IMR-90 (cell line): Measurements from ENCODE around the gene HSPB9. TPM values are rescaled to one million over a fixed set of nuclear protein-coding genes. Genes with fewer than 3 reads are reported as not detected.

Experiments used
- ATAC-seq: fragments of 200-7000 bp; cut with Tn5 transposase; 2 replicates; pipeline ENCODE4 v1.9.1; 2020; ENCODE audit warnings: low read depth, mild to moderate bottlenecking, moderate library complexity
- BruUV-seq: library from RNA; stranded (reverse); fragments of 400-500 nt; replicated peaks from 2 replicates; lab custom pipeline; 2021; lab: Mats Ljungman, UMichigan
- CTCF ChIA-PET: fragments of 300-600 bp; formaldehyde crosslinking; extraction: SDS; loops from one replicate; lab custom pipeline; 2021; ENCODE audit warnings: antibody characterized with exemption; lab: Yijun Ruan, JAX
- POLR2A ChIA-PET: fragments of 300-600 bp; sonication (Branson Sonifier 250); formaldehyde crosslinking; loops from one replicate; lab custom pipeline; 2022; ENCODE audit warnings: antibody characterized with exemption; ENCODE audit not compliant: unreplicated experiment; lab: Charles Lee
- DNase-seq: peaks from one replicate; pipeline ENCODE4 v3.0.0; 2013
- H2AFZ ChIP-seq: replicated peaks from 2 replicates; pipeline ENCODE3; 2013; ENCODE audit warnings: low read length, mild to moderate bottlenecking; ENCODE audit not compliant: poor library complexity
- H2AK5ac ChIP-seq: 2 replicates; pipeline ENCODE4 v1.6.1; 2013; ENCODE audit warnings: low read depth, low read length, inconsistent platforms
- H2AK9ac ChIP-seq: replicated peaks from 2 replicates; pipeline ENCODE3; 2013; ENCODE audit warnings: mild to moderate bottlenecking, low read depth, low read length, moderate library complexity; ENCODE audit not compliant: poor library complexity
- H2BK120ac ChIP-seq: 2 replicates; pipeline ENCODE4 v1.6.1; 2013; ENCODE audit warnings: low read depth, low read length, inconsistent platforms
- H2BK15ac ChIP-seq: 3 replicates; pipeline ENCODE4 v1.6.1; 2013; ENCODE audit warnings: low read depth, low read length, inconsistent platforms
- H2BK20ac ChIP-seq: 2 replicates; pipeline ENCODE4 v1.6.1; 2013; ENCODE audit warnings: low read depth, mild to moderate bottlenecking, inconsistent platforms, low read length, moderate library complexity
- H2BK5ac ChIP-seq: 2 replicates; pipeline ENCODE4 v1.6.1; 2013; ENCODE audit warnings: mild to moderate bottlenecking, low read depth, low read length, inconsistent platforms; ENCODE audit not compliant: poor library complexity, severe bottlenecking
- H3K14ac ChIP-seq: replicated peaks from 2 replicates; pipeline ENCODE4 v1.6.1; 2013; ENCODE audit warnings: low read depth, low read length, inconsistent platforms
- H3K18ac ChIP-seq: 2 replicates; pipeline ENCODE4 v1.6.1; 2013; ENCODE audit warnings: low read depth, low read length, control low read depth
- H3K23ac ChIP-seq: 2 replicates; pipeline ENCODE4 v1.6.1; 2013; ENCODE audit warnings: low read depth, low read length, inconsistent platforms
- H3K27ac ChIP-seq: 2 replicates; pipeline ENCODE4 v1.5.1; 2013; ENCODE audit warnings: mild to moderate bottlenecking, control low read depth, low read length; ENCODE audit not compliant: insufficient read depth
- H3K27me3 ChIP-seq: 2 replicates; pipeline ENCODE4 v1.6.1; 2013; ENCODE audit warnings: low read length; ENCODE audit not compliant: control insufficient read depth, insufficient read depth
- H3K36me3 ChIP-seq: 2 replicates; pipeline ENCODE4 v1.6.1; 2013; ENCODE audit warnings: low read length, mixed read lengths; ENCODE audit not compliant: control insufficient read depth, insufficient read depth
- H3K4ac ChIP-seq: 2 replicates; pipeline ENCODE4 v1.6.1; 2013; ENCODE audit warnings: low read depth, low read length, inconsistent platforms
- H3K4me1 ChIP-seq: 2 replicates; pipeline ENCODE4 v1.6.1; 2013; ENCODE audit warnings: low read length, mixed read lengths; ENCODE audit not compliant: control insufficient read depth, insufficient read depth
- H3K4me2 ChIP-seq: 2 replicates; pipeline ENCODE4 v1.6.1; 2013; ENCODE audit warnings: low read depth, mild to moderate bottlenecking, control low read depth, low read length, moderate library complexity
- H3K4me3 ChIP-seq: 2 replicates; pipeline ENCODE4 v1.5.1; 2013; ENCODE audit warnings: low read depth, mild to moderate bottlenecking, control low read depth, low read length, moderate library complexity; ENCODE audit not compliant: insufficient read depth
- H3K56ac ChIP-seq: 2 replicates; pipeline ENCODE4 v1.6.1; 2013; ENCODE audit warnings: low read length, inconsistent platforms; ENCODE audit not compliant: insufficient read depth; ENCODE audit errors: extremely low read depth
- H3K79me1 ChIP-seq, 2 experiments: 2 replicates each; pipeline ENCODE4 v1.6.1; 2013; ENCODE audit warnings: low read length in 2 of 2, inconsistent platforms in 1 of 2, low read depth in 1 of 2
- H3K9ac ChIP-seq: 2 replicates; pipeline ENCODE4 v1.6.1; 2013; ENCODE audit warnings: low read depth, low read length, control low read depth
- H3K9me1 ChIP-seq: 2 replicates; pipeline ENCODE4 v1.6.1; 2013; ENCODE audit warnings: low read length, inconsistent platforms; ENCODE audit not compliant: insufficient read depth
- H3K9me3 ChIP-seq: 2 replicates; pipeline ENCODE4 v1.6.1; 2013; ENCODE audit warnings: low read length; ENCODE audit not compliant: control insufficient read depth, insufficient read depth
- H4K20me1 ChIP-seq: 2 replicates; pipeline ENCODE4 v1.6.1; 2013; ENCODE audit warnings: low read length, inconsistent platforms; ENCODE audit not compliant: insufficient read depth
- H4K5ac ChIP-seq: 2 replicates; pipeline ENCODE4 v1.6.1; 2013; ENCODE audit warnings: mild to moderate bottlenecking, low read depth, low read length, control low read depth
- H4K8ac ChIP-seq, 2 experiments: 2 replicates each; pipeline ENCODE4 v1.6.1; 2013; ENCODE audit warnings: low read depth in 2 of 2, low read length in 2 of 2, control low read depth in 1 of 2, inconsistent platforms in 1 of 2
- H4K91ac ChIP-seq: 2 replicates; pipeline ENCODE4 v1.6.1; 2013; ENCODE audit warnings: low read depth, low read length, inconsistent platforms; ENCODE audit not compliant: insufficient read depth
- BHLHE40 ChIP-seq: fragments of 150-350 bp; IDR thresholded peaks from 2 replicates; pipeline ENCODE4 v1.6.1; 2016; ENCODE audit warnings: mild to moderate bottlenecking, low read depth, low read length
- CHD1 ChIP-seq: IDR thresholded peaks from 2 replicates; pipeline ENCODE4 v1.6.1; 2012; ENCODE audit warnings: low read depth, low read length, improper control_type of control experiment
- NFE2L2 ChIP-seq: fragments of 150-350 bp; IDR thresholded peaks from 2 replicates; pipeline ENCODE4 v1.6.1; 2016; ENCODE audit warnings: low read depth, mild to moderate bottlenecking, low read length
- WGBS, 2 experiments: methylation state at CpG; one replicate each; pipeline versions ENCODE4 v1.1.5 to v1.1.7; 2013; ENCODE audit warnings: missing lambda C conversion rate in 2 of 2; ENCODE audit not compliant: insufficient read length in 1 of 2; ENCODE audit errors: extremely low coverage in 2 of 2; 5-methylcytosine and 5-hydroxymethylcytosine counted together
- dilution Hi-C: fragments of 300-500 bp; cut with HindIII; formaldehyde crosslinking; loops from one replicate; pipeline ENCODE4 v1.14.3; 2018; ENCODE audit warnings: low sequenced_read_pairs; ENCODE audit not compliant: unreplicated experiment
- in situ Hi-C: fragments of 300-500 bp; cut with MboI; formaldehyde crosslinking; loops from 3 replicates; pipeline ENCODE4 v1.14.3; 2019; ENCODE audit warnings: low sequenced_read_pairs, inconsistent platforms, mixed read lengths
- intact Hi-C: fragments of 100-400 bp; cut with micrococcal nuclease; formaldehyde crosslinking; loops from 2 replicates; pipeline ENCODE4 v1.10.0; 2022
- polyA plus RNA-seq, 3 experiments: library from polyadenylated mRNA; depleted of rRNA; stranded (reverse); fragments of >200 nt; gene quantifications; 2 replicates each; pipeline ENCODE4 v1.2.3, GENCODE V29; 2012; ENCODE audit warnings: low replicate concordance in 1 of 3
- total RNA-seq: library from RNA; depleted of rRNA; stranded (reverse); fragments of >200 nt; gene quantifications from 2 replicates; pipeline ENCODE4 v1.2.3, GENCODE V29; 2012

The HSPB9 gene
- total and polyA plus RNA-seq, 2 of the 4 experiments (the other 2 are of a cell fraction) = not detected

DNA sequence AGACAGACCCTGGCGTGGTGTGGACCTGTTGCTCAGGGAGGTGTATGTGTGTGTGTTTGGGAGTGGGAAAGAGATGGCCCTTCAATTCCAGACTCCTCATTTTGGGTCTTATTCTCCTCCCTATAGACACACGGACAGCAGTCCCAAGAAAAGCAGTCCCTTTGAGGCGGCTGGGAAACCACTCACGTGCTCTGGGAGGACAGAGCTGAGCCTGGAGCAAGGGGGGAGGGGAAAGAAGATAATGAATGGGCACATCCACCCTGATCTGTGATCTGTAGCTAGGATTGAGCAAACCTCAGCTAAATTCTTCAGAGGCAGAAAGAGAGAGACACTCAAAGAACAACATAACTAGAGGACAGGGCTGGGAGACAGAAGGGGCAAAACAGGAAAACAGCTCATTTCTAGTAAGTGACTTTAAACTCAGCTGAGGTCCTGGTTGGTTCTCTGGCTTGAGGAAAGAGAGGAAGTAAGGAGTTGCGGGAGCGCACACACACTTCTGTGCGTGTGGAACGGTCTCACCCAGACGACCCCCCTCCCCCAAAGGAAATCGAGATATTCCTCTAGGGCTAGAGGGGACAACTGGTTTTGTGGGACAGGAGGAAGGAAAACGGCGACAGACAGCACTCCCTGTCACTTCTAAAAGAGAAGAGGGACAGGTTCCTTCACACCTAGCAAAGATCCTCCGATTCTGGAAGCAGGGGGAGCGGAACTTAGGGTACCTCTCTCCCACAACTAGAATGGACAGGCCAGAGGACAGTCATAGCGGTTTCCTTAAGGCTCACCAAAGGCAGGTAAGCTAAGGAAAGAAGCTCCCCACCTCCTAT is 31.5 kb downstream of the HSPB9 start:
- CTCF ChIA-PET = interaction anchor here (0.8 kb wide), 1 partner anchor 364 kb away, joined by 3 read pairs; no protein-coding TSS in a partner anchor

More for the DNA sequence above, 31.5 kb downstream of the HSPB9 start:
- Histone ChIP-seq H2AK9ac (peak overlapping the region; percentile 97), H2BK15ac (no peak overlapping the region), H3K56ac (peak overlapping the region; percentile 92), H2AK5ac (peak overlapping the region; percentile 85), H3K79me1 (peaks cover 3 to 59% of the 10 kb centered on the region in 2 experiments; a peak in 3 of 4 replicates), H3K4me2 (peak overlapping the region; percentile 94), H3K9me3 (no peaks in the 10 kb centered on the region), H4K8ac (peak overlapping the region; percentile 82 to 83), H2BK20ac (no peak overlapping the region), H4K91ac (peak overlapping the region; percentile 69), H3K4ac (peak overlapping the region; percentile 90), H2BK120ac (no peak overlapping the region; the same call in 1 of the 2 replicates), H3K4me1 (peaks cover 7% of the 10 kb centered on the region), H3K14ac (peak overlapping the region; percentile 90), H4K5ac (no peak overlapping the region; the same call in 1 of the 2 replicates), H3K27ac (peak overlapping the region; percentile 88), H3K36me3 (peaks cover 10% of the 10 kb centered on the region; the same call in 1 of the 2 replicates), H3K4me3 (peak overlapping the region; percentile 77), H3K9ac (peak overlapping the region; percentile 93), H3K18ac (peak overlapping the region; percentile 1; the same call in 1 of the 2 replicates), H3K23ac (peak overlapping the region; percentile 94), H4K20me1 (peaks cover 52% of the 10 kb centered on the region), H2AFZ (peak overlapping the region; percentile 94), H3K9me1 (peaks cover 21% of the 10 kb centered on the region), H3K27me3 (no peaks in the 10 kb centered on the region), H2BK5ac (peak overlapping the region; percentile 69)
- in situ Hi-C loops = no loop called here
- peak; percentile 6; the same call in 1 of the 2 replicates for ATAC-seq
- dilution Hi-C loops = no loop called here
- TF ChIP-seq NFE2L2 = no peak
- peak; percentile 83 for TF ChIP-seq BHLHE40
- 0 out of 2 replicates have a peak, but pooled peaks have one; percentile 41 for TF ChIP-seq CHD1
- no CpG with 5 or more reads among the region's 15 CpGs for WGBS, 2 experiments
- no TSS peak for BruUV-seq
- intact Hi-C loops = no loop called here
- peak; percentile 29 for DNase-seq
- POLR2A ChIA-PET = no interaction called here
